ENCODE data around the gene RAI1. TPM values are rescaled to one million over a fixed set of nuclear protein-coding genes. Genes with fewer than 3 reads are reported as not detected.
A peak's percentile ranks its signal among the peaks of the same experiment; 100 is the strongest.

RAI1 gene
- total RNA-seq, 1 donor from 2014 or later, result 33.5 TPM

DNA sequence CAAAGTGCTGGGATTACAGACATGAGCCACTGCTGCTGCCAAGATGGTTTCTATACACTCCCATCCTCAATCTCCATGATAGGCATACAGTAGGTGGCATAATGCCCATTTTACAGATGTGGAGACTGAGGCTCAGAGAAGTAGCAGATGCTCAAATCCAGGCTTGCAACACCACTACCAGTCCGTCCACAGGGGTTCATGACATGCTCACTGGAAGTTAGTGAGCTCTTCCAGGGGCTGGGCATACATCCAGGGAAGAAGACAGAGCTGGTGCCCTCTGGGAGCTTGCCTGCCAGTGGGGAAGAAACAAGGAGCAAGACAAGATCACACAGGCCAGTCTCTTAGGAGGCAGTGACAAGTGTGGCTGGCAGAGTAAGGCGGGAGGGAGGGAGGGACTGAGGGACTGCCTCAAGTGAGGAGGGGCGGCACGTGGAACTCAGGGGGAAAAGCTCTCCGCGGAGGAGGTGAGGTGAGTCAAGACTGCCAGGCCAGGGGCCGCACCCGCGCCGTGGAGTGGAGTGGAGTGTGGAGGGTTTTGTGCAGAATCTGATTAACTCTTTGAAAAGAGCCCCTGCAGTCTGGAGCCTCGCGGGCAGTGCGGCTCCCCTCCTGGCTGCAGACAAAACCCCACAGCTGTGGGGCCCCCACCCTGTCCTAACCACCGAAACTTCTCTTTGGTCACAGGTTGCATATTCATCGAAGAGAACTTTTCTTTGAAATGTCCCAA lies 127.6 kb downstream of the RAI1 start:
- Mint-ChIP-seq H3K36me3 (ENCODE audit: low read depth) (peaks cover 32% of the 10 kb centered on the region), H3K4me1 (ENCODE audit: low read depth) (peaks cover 9% of the 10 kb centered on the region), H3K9me3 (no peaks in the 10 kb centered on the region), H3K27me3 (ENCODE audit: low read depth) (no peaks in the 10 kb centered on the region), H3K4me3 (ENCODE audit: low read depth) (no peak overlapping the region), H3K27ac (peak overlapping the region; percentile 29)
- intact Hi-C loops (cut with micrococcal nuclease), result no loop called here
- DNase-seq (ENCODE audit: low spot score), result no peak

DNA sequence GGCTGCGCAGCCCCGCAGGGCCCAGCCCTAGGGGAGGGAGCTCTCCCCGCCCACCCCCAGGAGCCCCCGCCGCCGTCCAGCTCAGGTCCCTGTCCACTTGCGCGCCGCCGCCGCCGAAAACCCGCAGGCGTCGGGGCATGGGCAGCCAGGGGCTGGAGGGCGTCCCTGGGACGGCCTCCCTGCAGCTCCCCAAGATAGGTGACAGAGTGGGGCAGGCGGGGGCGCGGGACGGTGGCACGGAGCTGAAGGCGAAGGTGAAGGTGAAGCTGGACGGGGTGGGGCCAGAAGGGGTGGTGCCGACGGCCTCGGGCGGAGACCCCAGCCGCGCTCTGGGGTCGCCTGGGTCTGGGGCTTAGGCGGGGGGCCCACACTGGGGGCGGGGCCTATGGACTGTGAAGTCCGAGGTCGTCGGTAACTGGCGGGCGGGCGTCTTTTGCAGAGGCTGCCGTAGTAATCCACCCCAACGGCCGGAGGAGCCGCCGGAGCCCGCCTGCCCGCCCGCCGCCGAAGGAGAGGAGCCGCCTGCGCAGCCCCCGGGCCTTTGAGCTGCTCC lies 128.3 kb downstream of the RAI1 start:
- no peak overlapping the region for H3K27ac Mint-ChIP-seq
- no peak for DNase-seq (ENCODE audit: low spot score)
- peaks cover 34% of the 10 kb centered on the region for H3K36me3 Mint-ChIP-seq (ENCODE audit: low read depth)
- intact Hi-C loops (cut with micrococcal nuclease), result loop anchor here (5.0 kb wide), 1 partner anchor 127 kb away; the partner anchor contains the start of gene RAI1
- H3K27me3 Mint-ChIP-seq (ENCODE audit: low read depth), result no peaks in the 10 kb centered on the region
- no peaks in the 10 kb centered on the region for H3K9me3 Mint-ChIP-seq
- H3K4me3 Mint-ChIP-seq (ENCODE audit: low read depth), result no peak overlapping the region
- peaks cover 9% of the 10 kb centered on the region for H3K4me1 Mint-ChIP-seq (ENCODE audit: low read depth)

DNA sequence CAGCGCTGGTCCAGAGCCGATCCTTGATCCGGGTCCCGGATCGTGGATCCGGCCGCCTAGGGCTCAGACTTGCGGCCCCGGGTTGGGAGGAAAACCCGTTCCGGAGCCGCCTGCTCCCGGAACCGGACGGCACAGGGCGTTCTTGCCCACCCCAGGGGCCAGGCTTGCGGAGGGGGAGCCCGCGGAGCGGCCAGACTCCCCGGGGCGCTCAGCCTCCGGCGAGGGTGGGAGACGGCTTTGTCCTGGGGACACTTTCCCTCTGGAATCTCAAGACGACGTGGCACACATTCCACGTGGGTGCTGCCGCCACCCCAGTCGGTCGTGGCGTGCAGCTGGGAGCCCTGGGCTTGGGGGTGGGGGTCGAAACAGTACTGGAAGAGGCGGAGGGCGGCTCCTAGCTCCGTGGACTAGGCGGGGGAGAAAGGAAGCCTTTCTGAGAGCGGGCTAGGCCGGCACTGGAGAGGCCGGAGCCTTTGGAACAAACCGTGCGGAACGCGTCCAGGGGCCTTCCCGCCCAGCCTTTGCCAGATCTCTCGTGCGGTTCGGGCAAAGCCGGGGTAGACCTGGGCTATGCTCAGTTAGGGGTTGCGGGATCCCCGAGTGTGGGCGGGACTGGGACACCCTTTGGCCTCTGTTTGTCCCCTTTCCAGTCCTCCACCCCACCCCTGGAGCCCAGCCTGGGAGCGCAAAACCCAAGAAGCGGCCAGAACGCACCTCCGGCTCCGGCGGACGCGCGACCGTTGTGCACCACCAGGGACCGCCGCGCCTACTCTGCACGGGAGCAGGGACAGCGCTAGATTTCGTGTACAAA lies 129.0 kb downstream of the RAI1 start:
- Mint-ChIP-seq H3K4me1 (ENCODE audit: low read depth) (peaks cover 9% of the 10 kb centered on the region), H3K9me3 (no peaks in the 10 kb centered on the region), H3K27me3 (ENCODE audit: low read depth) (no peaks in the 10 kb centered on the region), H3K27ac (no peak overlapping the region), H3K36me3 (ENCODE audit: low read depth) (peaks cover 38% of the 10 kb centered on the region), H3K4me3 (ENCODE audit: low read depth) (no peak overlapping the region)
- intact Hi-C loops (cut with micrococcal nuclease), result loop anchor here (5.0 kb wide), 1 partner anchor 128 kb away; the partner anchor contains the start of gene RAI1
- no peak for DNase-seq (ENCODE audit: low spot score)

GRCh38 chr17:17810895-17811248 lies 129.6 kb downstream of the RAI1 start:
- Mint-ChIP-seq H3K27me3 (ENCODE audit: low read depth) (no peaks in the 10 kb centered on the region), H3K9me3 (no peaks in the 10 kb centered on the region), H3K4me1 (ENCODE audit: low read depth) (peaks cover 9% of the 10 kb centered on the region), H3K36me3 (ENCODE audit: low read depth) (peaks cover 44% of the 10 kb centered on the region), H3K4me3 (ENCODE audit: low read depth) (no peak overlapping the region), H3K27ac (no peak overlapping the region)
- no peak for DNase-seq (ENCODE audit: low spot score)
- intact Hi-C loops (cut with micrococcal nuclease), result loop anchor here (5.0 kb wide), 1 partner anchor 129 kb away; the partner anchor contains the start of gene RAI1

DNA sequence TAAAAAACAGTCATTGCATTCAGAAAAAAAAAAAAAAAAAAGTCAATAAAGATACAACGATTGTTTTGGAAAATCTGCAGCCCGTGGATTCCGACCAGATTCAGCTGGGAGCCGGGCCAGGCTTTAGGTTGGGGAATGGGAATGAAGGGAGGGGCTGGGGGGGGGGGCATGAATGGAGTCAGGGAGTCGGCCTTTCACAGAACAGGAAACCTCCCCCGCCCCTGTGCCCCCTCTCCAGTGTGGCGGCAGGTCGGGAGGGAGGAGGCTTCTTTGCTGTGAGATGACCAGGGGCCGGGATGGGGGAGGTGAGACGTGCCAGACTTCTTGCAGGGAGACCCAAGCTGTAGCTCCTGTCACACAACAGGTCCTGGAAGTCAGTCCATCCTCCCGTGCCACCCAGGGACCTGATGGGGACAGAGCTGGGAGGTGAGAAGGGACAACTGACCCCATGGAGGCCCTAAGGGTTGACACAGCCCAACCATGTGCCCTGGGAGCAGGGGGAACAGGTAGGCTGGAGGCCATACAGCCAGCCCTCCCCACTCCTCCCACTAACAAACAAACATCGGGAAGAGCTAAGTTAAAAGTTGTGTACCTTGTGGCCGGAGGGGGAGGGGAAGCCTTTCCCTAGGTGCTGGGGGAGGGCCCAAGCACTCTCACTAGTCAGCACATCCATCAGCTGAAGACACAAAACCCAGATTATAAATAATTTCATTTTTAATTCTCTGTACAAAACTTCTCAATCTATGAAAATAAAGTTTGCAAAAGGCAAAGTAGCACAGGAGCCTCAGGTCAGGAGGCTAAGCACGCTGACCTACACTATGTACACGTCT lies 130.3 kb downstream of the RAI1 start:
- peaks cover 9% of the 10 kb centered on the region for H3K4me1 Mint-ChIP-seq (ENCODE audit: low read depth)
- no peaks in the 10 kb centered on the region for H3K27me3 Mint-ChIP-seq (ENCODE audit: low read depth)
- peaks cover 50% of the 10 kb centered on the region for H3K36me3 Mint-ChIP-seq (ENCODE audit: low read depth)
- H3K27ac Mint-ChIP-seq, result no peak overlapping the region
- intact Hi-C loops (cut with micrococcal nuclease), result loop anchor here (1.0 to 5.0 kb wide), 2 partner anchors 49 to 129 kb away; partner anchors contain the start of gene RAI1
- H3K4me3 Mint-ChIP-seq (ENCODE audit: low read depth), result no peak overlapping the region
- no peaks in the 10 kb centered on the region for H3K9me3 Mint-ChIP-seq
- DNase-seq (ENCODE audit: low spot score), result no peak

GRCh38 chr17:17812211-17813054 lies 131.2 kb downstream of the RAI1 start:
- H3K27me3 Mint-ChIP-seq (ENCODE audit: low read depth), result no peaks in the 10 kb centered on the region
- peak; percentile 49 for DNase-seq (ENCODE audit: low spot score)
- no peak overlapping the region for H3K27ac Mint-ChIP-seq
- H3K9me3 Mint-ChIP-seq, result no peaks in the 10 kb centered on the region
- peaks cover 9% of the 10 kb centered on the region for H3K4me1 Mint-ChIP-seq (ENCODE audit: low read depth)
- peaks cover 56% of the 10 kb centered on the region for H3K36me3 Mint-ChIP-seq (ENCODE audit: low read depth)
- H3K4me3 Mint-ChIP-seq (ENCODE audit: low read depth), result no peak overlapping the region
- intact Hi-C loops (cut with micrococcal nuclease), result loop anchor here (1.0 to 5.0 kb wide), 2 partner anchors 48 to 130 kb away; partner anchors contain the start of gene RAI1

DNA sequence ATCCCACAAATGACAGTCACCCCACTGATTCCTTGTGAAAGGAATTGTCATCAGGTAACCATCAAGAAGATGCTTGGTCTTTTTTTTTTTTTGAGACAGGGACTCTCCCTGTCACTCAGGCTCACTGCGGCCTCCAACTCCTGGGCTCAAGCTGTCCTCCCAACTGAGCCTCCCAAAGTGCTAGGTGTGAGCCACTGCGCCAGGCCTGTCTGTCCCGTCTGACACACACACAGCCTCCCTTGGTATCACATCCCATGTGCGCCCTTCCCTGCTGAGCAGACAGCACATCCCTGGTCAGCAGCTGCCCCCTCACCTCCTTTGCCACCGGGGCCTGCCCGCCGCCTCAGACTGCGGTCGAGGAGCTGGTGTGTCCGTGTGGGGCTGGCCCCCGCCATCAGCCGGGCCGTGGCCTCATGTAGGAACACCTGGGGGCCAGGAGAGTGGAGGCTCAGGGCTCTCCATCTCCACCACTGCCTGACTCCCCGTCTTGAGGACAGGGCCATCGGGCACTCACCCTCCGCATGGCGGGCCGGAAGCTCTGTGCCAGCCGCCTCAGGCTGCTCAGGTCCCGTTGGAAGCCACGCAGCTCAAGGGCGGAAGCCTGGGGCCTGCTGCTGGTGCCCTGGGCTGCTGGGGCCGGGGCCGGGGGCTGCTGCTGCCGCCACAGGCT lies 131.9 kb downstream of the RAI1 start:
- H3K27me3 Mint-ChIP-seq (ENCODE audit: low read depth), result no peaks in the 10 kb centered on the region
- peaks cover 58% of the 10 kb centered on the region for H3K36me3 Mint-ChIP-seq (ENCODE audit: low read depth)
- H3K27ac Mint-ChIP-seq, result no peak overlapping the region
- intact Hi-C loops (cut with micrococcal nuclease), result loop anchor here (5.0 kb wide), 1 partner anchor 131 kb away; the partner anchor contains the start of gene RAI1
- H3K4me1 Mint-ChIP-seq (ENCODE audit: low read depth), result peaks cover 9% of the 10 kb centered on the region
- H3K9me3 Mint-ChIP-seq, result no peaks in the 10 kb centered on the region
- H3K4me3 Mint-ChIP-seq (ENCODE audit: low read depth), result no peak overlapping the region
- DNase-seq (ENCODE audit: low spot score), result no peak

- Mint-ChIP-seq H3K9me3 (no peaks in the 10 kb centered on the region), H3K4me3 (ENCODE audit: low read depth) (no peak overlapping the region), H3K4me1 (ENCODE audit: low read depth) (peaks cover 11% of the 10 kb centered on the region), H3K27ac (no peak overlapping the region), H3K27me3 (ENCODE audit: low read depth) (no peaks in the 10 kb centered on the region), H3K36me3 (ENCODE audit: low read depth) (peaks cover 61% of the 10 kb centered on the region)
- intact Hi-C loops (cut with micrococcal nuclease), result loop anchor here (5.0 kb wide), 1 partner anchor 131 kb away; the partner anchor contains the start of gene RAI1
- DNase-seq (ENCODE audit: low spot score), result no peak
Observed at GRCh38 chr17:17813725-17814095, 132.5 kb downstream of the RAI1 start.

DNA sequence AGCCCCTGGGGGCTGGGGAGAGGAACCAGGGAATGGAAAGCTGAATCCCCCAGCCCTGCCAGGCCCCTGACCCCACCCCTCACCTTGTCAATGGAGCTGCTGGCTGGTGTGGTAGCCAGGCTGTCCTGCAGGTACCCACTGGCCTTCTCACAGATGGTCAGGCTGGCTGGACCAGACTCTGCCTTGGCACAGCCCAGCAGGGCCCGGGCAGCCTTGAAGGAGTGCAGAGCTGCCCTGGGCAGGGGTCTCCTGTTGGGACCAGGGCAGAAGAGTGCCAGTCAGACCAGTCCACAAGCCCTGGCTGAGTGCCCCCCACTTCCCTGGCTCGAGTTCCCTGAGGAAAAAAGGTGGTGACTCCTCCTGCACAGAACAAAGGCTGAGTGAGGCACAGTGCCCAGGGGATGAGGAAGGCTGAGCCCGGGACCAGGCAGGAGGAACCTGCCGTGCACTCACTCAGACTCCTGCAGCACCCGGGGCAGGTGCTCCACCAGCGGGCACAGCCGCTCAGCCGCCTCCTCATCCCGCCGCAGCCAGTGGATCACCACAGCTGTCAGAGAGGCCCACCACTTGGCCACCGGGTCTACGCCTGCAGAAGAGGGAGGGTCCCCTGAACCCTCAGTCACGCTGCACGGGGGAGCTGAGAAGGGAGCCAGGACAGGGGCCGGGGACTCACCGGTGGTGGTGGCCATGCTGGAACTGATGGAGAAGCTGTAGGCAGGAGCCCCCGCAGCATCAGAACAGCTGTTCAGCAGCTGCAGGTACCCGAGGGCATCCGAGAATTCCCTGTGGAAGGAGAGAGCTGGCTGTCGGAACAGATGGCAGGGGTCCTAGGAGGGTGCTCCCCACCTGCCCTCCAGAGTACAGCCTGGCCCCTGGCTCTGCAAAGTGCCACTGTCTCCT lies 133.2 kb downstream of the RAI1 start:
- H3K27ac Mint-ChIP-seq, result no peak overlapping the region
- peaks cover 16% of the 10 kb centered on the region for H3K4me1 Mint-ChIP-seq (ENCODE audit: low read depth)
- H3K9me3 Mint-ChIP-seq, result no peaks in the 10 kb centered on the region

GRCh38 chr17:17815062-17815406 lies 133.8 kb downstream of the RAI1 start:
- H3K4me3 Mint-ChIP-seq (ENCODE audit: low read depth), result no peak overlapping the region

More for the DNA sequence above, 133.2 kb downstream of the RAI1 start:
- Mint-ChIP-seq H3K4me3 (ENCODE audit: low read depth) (no peak overlapping the region), H3K36me3 (ENCODE audit: low read depth) (peaks cover 67% of the 10 kb centered on the region), H3K27me3 (ENCODE audit: low read depth) (no peaks in the 10 kb centered on the region)
- no peak for DNase-seq (ENCODE audit: low spot score)
- intact Hi-C loops (cut with micrococcal nuclease), result loop anchor here (5.0 kb wide), 1 partner anchor 132 kb away; the partner anchor contains the start of gene RAI1

More at GRCh38 chr17:17815062-17815406, 133.8 kb downstream of the RAI1 start:
- no peaks in the 10 kb centered on the region for H3K9me3 Mint-ChIP-seq
- no peak overlapping the region for H3K27ac Mint-ChIP-seq
- H3K27me3 Mint-ChIP-seq (ENCODE audit: low read depth), result no peaks in the 10 kb centered on the region
- peaks cover 22% of the 10 kb centered on the region for H3K4me1 Mint-ChIP-seq (ENCODE audit: low read depth)
- intact Hi-C loops (cut with micrococcal nuclease), result no loop called here
- H3K36me3 Mint-ChIP-seq (ENCODE audit: low read depth), result peaks cover 73% of the 10 kb centered on the region
- no peak for DNase-seq (ENCODE audit: low spot score)
